Measurements from ENCODE around the gene PTPN23.
"Not testable (repeated sequence)": the region's sequence is repeated elsewhere in the genome, so short reads cannot be mapped to it uniquely, and the experiment has no call there.

Gene PTPN23

GRCh38 chr3:47456984-47457383 is 76.2 kb downstream of the PTPN23 start:
- no peak for DNase-seq

DNA sequence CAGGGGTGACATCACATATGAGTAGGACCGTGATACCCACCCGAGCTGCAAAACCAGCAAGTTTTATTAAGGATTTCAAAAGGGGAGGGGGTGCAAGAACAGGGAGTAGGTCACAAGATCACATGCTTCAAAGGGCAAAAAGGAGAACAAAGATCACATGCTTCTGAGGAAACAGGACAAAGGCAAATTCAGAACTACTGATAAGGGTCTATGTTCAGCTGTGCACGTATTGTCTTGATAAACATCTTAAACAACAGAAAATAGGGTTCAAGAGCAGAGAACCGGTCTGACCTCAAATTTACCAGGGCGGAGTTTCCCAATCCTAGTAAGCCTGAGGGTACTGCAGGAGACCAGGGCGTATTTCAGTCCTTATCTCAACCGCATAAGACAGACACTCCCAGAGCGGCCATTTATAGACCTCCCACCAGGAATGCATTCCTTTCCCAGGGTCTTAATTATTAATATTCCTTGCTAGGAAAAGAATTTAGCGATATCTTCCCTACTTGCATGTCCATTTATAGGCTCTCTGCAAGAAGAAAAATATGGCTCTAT is 78.8 kb downstream of the PTPN23 start:
- DNase-seq: not testable (repeated sequence)

All from NCI-H446 treated with DMSO at 0.1 percent for 48 hours (cell line).